Activated CD4-positive, alpha-beta T cell treated with anti-CD3 and anti-CD28 coated beads, Interleukin-2, amount 50 U/mL, for 48 hours (primary cell): Measurements from ENCODE around the gene METTL3.

Experiments used
- DNase-seq, 2 experiments: peaks; one replicate each; pipeline ENCODE4 v3.0.0-alpha.2; 2020

Gene METTL3

DNA sequence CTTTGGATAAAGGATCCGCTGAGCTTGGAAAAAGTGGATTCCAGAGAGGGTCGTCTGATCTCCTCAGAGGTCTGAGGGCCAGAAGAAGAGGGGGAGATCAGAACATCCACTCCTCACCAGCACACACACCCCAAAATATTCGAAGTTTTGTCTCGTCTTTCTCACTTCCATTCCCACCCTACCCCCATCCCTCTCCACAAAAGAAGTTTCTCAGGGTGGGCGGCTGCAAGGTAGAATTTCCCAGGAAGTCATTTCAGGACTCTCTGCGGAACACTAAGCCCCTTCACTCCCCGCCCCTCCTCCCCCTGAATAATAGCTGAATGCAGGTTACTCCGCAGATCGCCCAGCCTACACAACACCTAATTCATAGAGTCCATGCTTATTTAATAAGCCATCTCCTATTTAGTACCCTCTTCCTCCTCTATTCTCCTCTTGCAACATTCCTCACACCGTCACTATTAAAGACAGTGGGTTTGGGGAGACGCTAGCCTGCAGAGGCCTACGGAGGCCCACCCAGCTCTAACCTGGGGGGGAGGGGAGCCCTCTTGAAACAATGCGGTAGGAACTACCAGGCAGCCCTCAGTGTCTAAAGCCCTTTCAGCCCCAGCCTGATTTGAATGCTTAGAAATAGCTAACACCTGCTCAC lies 15.7 kb upstream of the METTL3 start:
- no peak for DNase-seq

GRCh38 chr14:21525962-21526671 lies 15.0 kb upstream of the METTL3 start, which contains the start of gene SALL2:
Gene SALL2, minus strand, starts transcription at chr14:21526346. Its CDS starts 219 bp downstream, at chr14:21526127.
- peak; percentile 82 to 84 for DNase-seq

- DNase-seq: no peak
Measured at GRCh38 chr14:21525571-21525961, 14.4 kb upstream of the METTL3 start.

DNA sequence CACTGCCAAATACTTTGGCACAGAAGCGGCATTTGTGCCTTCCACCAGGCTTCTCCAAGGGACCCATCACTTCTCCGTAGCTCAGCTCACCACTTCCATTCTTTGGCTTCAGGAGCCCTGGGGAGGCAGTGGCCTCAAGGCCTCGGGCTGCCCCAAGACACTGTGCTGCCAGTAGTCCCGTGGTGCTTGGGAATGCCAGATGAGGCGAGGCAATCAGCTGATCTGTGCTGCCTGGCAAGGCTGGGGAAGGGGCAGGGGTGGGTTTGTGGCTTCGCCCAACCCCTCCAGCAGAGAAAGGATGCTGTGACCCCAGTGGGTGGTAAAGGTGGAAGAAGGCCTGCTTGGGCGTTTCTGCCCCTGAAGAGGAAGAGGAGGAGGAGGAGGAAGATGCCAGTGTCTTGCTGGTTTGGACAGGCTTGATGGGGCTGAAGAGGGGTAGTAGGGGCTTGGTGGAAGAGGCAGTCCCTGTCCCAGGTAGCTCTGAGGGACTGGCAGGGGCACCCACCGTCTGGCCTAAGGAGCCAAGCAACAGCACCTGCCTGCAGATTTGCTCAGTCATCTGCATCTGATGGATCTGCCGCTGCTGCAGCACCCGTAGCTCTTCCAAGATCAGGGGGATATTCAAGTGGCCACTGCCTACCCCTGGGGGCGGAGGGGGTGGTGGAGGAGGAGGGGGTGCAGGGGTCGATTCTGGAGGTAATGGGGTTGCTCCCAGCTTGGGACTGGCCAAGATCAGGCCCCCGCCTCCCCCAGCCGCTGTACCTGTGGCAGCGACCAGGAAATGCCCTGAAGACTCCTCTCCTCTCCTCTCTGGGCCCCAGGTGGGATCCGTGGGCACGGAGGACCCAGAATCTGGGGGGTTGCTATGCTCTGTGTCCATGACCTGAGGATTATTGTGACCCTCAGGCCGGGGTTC lies 13.7 kb upstream of the METTL3 start:
- DNase-seq: no peak

- DNase-seq: no peak
Measured at GRCh38 chr14:21523203-21523602, 12.1 kb upstream of the METTL3 start.

DNA sequence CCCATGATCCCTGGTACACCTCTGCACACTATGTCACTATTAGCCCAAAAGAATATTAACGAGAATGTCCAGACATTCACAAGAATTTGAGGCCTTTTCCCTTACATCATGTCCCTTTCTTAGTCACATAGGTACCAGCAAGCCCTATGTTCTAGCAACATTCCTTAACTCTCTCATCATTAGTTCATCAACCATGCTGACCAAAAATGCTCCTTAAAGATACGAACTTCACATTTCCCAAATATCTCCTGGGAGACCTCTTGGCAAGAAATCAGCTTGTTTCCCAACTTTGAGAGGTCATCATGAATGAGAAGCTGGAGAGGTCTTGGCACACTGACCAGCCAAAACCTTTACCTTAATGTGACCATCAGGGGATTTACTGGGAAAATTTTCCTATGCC lies 10.4 kb upstream of the METTL3 start:
- no peak for DNase-seq

GRCh38 chr14:21520767-21521166 lies 9.6 kb upstream of the METTL3 start:
- DNase-seq: no peak

DNA sequence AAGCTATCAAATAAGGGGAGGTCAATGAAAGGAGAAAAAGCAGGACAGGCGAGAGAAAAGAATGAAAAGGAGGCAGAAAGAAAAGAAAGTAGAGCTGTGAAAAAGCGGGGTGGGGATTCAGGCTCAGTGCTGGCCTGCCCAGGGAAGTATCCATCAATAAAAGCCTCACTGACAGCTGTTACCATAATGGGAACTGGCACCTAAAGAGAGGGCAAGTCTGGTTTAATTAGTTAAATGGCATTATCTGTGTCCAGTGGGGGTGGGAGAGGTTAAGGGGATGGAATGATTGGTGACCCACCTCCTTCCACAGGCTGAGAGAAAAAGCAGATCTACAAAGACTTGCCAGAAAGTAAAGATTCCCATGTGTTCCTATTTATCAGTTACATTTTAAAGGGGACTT lies 7.6 kb upstream of the METTL3 start:
- no peak for DNase-seq

GRCh38 chr14:21514341-21514740 lies 3.2 kb upstream of the METTL3 start:
- no peak for DNase-seq

GRCh38 chr14:21509432-21510143 lies 1.6 kb downstream of the METTL3 start:
- DNase-seq: no peak

DNA sequence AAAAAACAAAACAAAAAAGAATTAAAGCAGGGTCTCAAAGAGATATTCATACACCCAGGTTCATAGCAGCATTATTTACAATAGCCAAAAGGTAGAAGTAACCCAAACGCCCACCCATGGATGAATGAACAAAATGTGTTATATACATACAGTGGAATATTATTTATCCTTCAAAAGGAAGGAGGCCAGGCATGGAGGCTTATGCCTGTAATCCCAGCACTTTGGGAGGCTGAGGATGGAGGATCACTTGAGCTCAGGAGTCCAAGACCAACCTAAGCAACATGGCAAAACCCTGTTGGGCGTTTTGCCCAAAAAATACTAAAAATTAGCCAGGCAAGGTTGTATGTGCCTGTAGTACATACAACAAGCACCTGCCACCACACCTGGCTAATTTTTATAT lies 4.6 kb downstream of the METTL3 start:
- no peak for DNase-seq

- peak in 1 of 2 experiments; percentile 29 for DNase-seq
Measured at GRCh38 chr14:21505012-21505553, 6.1 kb downstream of the METTL3 start.

- DNase-seq: no peak
Measured at GRCh38 chr14:21503376-21503775, 7.8 kb downstream of the METTL3 start.

DNA sequence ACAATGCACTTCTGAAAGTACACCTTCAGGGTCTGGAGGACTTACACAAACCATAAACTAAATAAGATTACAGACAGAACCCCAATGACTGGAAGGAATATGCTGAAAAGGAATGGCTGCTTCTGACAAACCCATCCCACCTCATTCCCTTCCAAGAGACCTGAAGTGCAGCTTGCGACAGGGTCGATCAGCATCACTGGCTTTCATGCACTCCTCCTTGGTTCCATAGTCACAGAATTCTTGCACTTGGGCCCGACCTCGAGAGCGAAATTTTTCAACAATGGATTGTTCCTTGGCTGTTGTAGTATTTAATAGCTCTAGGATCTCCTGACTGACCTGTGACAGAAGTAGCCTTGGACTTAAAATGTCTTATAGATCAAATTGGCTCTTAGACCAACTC lies 9.6 kb downstream of the METTL3 start:
- no peak for DNase-seq

DNA sequence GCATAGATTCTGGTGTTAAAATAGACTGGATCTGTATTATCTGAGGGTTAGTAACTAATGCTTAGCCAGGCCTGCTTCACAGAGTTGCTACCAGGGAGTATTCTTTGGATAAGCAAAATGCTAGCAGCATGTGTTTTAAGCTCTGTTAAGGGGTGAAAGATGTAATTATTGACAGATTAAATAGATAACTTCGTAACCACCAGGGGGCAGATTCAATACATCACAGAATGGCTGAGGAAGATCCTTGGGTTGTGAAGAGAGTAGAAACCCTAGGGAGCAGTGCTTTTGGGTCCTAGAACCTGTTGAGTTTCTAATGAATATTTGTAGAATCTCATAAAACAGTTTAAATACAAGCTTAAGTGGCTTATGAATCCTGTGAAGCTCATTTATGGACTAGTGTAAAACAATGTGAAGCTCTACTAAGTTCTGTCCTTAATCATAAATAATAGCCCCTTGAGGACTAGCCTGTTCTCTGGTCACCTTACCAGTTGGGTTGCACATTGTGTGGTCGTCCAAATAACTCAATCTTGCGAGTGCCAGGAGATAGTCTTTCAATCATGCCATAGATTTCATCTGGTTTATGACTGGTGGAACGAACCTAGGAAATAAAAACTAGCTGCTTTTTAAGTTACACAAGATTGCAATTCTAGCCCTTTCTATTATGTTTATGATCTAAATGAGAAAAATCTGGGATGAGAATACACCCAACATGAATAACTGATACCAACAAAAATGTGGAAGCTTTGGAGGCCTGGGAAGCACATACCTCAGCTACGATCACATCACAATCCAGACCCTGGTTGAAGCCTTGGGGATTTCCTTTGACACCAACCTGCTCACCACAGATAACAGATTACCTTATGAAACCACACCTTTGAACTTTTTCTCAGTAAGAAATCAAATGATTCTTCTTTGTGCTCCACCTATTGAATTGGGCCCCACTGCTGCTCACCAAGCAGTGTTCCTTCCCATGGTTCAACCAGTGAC lies 12.3 kb downstream of the METTL3 start:
- no peak for DNase-seq

GRCh38 chr14:21496453-21496852 lies 14.7 kb downstream of the METTL3 start:
- no peak for DNase-seq

- no peak for DNase-seq
Measured at GRCh38 chr14:21494902-21495762, 16.0 kb downstream of the METTL3 start.

DNA sequence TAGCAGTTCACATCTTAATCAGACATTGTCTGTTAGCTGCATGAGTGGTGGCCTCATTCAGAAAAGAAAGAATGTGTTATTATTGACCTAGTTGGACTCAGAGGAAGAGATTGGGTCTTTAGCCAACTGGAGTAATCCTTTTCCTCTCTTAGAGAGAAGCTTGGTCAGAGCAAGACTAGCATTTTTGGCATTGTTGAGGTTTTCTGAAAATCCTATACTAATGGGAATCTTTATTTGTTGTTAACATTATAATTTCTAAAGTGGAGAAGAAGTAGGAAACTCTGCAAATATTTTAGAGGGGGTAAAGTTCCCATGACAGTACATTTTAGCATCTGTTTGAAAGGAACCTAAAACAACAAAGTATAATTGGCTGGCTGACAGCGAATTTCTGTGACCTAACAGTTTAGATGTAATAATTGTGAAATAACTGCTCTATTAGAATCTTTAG lies 24.5 kb downstream of the METTL3 start:
- DNase-seq: no peak

- DNase-seq: peak; percentile 90 to 93
Measured at GRCh38 chr14:21476925-21477681, 34.0 kb downstream of the METTL3 start, which contains the start of the genes RAB2B and TOX4. Gene RAB2B, minus strand, starts transcription at chr14:21476959. Its CDS starts 87 bp downstream, at chr14:21476872. Gene TOX4, plus strand, starts transcription at chr14:21477195. Its CDS starts 84 bp downstream, at chr14:21477279.
